HL-60 (cell line): ENCODE data around the gene KIAA0408.

Source experiments
- DNase-seq, 2 experiments: peaks; one replicate each; pipeline ENCODE4 v3.0.0-alpha.2; 2010 to 2020; ENCODE audit warnings: low read depth in 1 of 2, low spot score in 1 of 2
- H3K27ac ChIP-seq: fragments of 250-450 bp; sonication (Bioruptor Pico); replicated peaks from 2 replicates; pipeline ENCODE4 v1.5.1; 2020; ENCODE audit warnings: mild to moderate bottlenecking, moderate library complexity
- H3K27me3 ChIP-seq: fragments of 250-450 bp; sonication (Bioruptor Pico); 2 replicates; pipeline ENCODE4 v1.5.1; 2021; ENCODE audit warnings: mild to moderate bottlenecking, moderate library complexity; ENCODE audit not compliant: insufficient read depth, poor library complexity, severe bottlenecking
- H3K4me3 ChIP-seq: replicated peaks from 2 replicates; pipeline ENCODE4 v1.5.1; 2011; ENCODE audit warnings: mild to moderate bottlenecking, control low read depth, low read length; ENCODE audit not compliant: insufficient read depth
- GABPA ChIP-seq: IDR thresholded peaks from 2 replicates; pipeline ENCODE4 v1.6.1; 2012; ENCODE audit warnings: low read depth
- POLR2AphosphoS5 ChIP-seq: IDR thresholded peaks from 2 replicates; pipeline ENCODE4 v1.6.1; 2012; ENCODE audit warnings: low read depth
- SPI1 ChIP-seq: IDR thresholded peaks from 2 replicates; pipeline ENCODE4 v1.6.1; 2012; ENCODE audit warnings: low read depth, mild to moderate bottlenecking, borderline replicate concordance
- TF ChIP-seq, protein P1 (sequence below): IDR thresholded peaks from 2 replicates; pipeline ENCODE4 v1.6.1; 2012; ENCODE audit warnings: low read depth; ENCODE audit not compliant: insufficient replicate concordance
- TF ChIP-seq, protein P2 (sequence below): IDR thresholded peaks from one replicate; pipeline ENCODE4 v1.5.1; 2011; ENCODE audit warnings: low read length, control low read depth, inconsistent platforms; ENCODE audit not compliant: insufficient read depth

The KIAA0408 gene

DNA sequence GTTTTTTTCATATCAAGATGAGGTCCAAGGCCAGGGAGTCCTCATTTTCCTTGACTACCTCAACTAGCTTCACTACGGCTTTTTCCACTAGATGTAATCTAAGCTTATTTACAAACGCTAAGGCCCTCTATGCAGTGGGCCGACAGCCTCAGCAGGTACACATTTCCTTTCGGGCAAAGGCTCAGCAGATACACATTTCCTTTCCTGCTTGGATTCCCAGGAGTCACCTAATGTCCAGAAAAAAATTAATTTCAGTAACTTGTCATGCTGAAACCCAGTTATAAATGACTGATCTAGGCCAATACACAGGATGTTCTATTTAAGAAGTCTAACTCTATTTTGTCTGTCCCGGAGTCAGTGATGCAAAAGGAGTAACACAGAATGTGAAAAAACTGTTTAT is 7.2 kb upstream of the KIAA0408 start:
- Histone ChIP-seq H3K4me3 (no peak overlapping the region), H3K27me3 (no peaks in the 10 kb centered on the region), H3K27ac (no peak overlapping the region)
- no peak for TF ChIP-seq SPI1
- TF ChIP-seq, protein P1, sequence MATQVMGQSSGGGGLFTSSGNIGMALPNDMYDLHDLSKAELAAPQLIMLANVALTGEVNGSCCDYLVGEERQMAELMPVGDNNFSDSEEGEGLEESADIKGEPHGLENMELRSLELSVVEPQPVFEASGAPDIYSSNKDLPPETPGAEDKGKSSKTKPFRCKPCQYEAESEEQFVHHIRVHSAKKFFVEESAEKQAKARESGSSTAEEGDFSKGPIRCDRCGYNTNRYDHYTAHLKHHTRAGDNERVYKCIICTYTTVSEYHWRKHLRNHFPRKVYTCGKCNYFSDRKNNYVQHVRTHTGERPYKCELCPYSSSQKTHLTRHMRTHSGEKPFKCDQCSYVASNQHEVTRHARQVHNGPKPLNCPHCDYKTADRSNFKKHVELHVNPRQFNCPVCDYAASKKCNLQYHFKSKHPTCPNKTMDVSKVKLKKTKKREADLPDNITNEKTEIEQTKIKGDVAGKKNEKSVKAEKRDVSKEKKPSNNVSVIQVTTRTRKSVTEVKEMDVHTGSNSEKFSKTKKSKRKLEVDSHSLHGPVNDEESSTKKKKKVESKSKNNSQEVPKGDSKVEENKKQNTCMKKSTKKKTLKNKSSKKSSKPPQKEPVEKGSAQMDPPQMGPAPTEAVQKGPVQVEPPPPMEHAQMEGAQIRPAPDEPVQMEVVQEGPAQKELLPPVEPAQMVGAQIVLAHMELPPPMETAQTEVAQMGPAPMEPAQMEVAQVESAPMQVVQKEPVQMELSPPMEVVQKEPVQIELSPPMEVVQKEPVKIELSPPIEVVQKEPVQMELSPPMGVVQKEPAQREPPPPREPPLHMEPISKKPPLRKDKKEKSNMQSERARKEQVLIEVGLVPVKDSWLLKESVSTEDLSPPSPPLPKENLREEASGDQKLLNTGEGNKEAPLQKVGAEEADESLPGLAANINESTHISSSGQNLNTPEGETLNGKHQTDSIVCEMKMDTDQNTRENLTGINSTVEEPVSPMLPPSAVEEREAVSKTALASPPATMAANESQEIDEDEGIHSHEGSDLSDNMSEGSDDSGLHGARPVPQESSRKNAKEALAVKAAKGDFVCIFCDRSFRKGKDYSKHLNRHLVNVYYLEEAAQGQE: no peak
- no peak for TF ChIP-seq GABPA
- no peak for TF ChIP-seq POLR2AphosphoS5
- no peak for DNase-seq

DNA sequence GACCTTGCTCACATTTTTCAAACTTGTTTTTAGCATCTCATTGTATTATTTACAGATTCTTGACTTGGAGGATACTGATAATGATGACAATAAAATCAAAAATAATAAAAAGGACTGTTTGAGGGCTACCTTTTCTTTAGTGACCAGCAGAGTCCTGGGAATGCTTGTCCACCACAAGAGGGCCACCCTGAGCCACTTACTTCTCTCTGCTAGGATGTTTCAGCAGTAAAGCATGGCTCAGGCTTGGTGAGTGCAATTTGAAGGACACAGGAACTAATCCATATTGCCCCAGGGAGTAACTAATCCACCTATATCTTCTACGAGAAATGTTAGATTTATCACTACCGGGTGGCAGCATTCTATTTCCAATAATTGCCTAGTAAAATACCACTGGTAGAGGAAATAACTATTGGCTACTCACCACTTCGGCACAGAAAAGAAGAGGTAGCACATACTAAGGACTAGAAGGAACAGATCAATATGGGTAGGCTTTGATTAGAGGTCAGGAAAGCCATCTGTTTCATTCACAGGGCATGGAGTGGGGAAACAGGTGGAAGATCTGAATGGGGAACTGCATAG is 5.8 kb upstream of the KIAA0408 start:
- H3K27ac ChIP-seq: no peak overlapping the region
- no peaks in the 10 kb centered on the region for H3K27me3 ChIP-seq
- TF ChIP-seq, protein P2, sequence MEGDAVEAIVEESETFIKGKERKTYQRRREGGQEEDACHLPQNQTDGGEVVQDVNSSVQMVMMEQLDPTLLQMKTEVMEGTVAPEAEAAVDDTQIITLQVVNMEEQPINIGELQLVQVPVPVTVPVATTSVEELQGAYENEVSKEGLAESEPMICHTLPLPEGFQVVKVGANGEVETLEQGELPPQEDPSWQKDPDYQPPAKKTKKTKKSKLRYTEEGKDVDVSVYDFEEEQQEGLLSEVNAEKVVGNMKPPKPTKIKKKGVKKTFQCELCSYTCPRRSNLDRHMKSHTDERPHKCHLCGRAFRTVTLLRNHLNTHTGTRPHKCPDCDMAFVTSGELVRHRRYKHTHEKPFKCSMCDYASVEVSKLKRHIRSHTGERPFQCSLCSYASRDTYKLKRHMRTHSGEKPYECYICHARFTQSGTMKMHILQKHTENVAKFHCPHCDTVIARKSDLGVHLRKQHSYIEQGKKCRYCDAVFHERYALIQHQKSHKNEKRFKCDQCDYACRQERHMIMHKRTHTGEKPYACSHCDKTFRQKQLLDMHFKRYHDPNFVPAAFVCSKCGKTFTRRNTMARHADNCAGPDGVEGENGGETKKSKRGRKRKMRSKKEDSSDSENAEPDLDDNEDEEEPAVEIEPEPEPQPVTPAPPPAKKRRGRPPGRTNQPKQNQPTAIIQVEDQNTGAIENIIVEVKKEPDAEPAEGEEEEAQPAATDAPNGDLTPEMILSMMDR: peak; percentile 84
- TF ChIP-seq, protein P1: no peak
- H3K4me3 ChIP-seq: no peak overlapping the region
- peak in 1 of 2 experiments; percentile 58 for DNase-seq

DNA sequence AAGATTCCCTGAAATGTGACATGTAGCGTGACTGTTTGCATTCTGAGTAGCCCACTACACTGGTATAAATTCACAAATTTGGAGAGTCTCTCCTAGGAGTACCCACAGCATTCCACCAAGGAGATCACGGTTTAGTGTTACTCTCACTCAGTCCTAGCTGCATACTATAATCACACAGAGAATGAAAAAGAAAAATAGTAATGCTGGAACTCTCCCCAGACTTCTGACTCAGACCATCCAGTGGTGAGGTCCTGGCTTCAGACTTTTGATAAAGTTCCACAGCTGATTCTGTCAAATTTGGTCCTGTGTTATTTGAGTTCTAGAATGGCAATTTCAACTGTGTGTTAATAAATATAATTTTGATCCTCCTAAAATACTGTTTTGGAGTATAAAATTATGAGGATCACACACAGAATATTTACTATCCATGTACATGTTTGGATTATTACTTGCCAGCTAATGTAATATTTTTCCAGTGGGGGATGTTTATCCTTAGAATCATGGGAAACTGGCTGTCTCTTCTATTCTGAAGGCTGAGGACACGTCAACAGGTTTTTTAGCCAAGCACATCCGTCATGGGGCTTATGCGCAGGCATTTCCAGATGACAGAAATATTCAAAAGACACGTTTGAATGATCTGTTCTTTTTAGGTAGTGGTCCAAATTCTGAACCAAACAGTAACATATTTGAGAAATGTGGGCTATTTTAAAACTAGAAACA is 5.1 kb upstream of the KIAA0408 start:
- H3K27ac ChIP-seq: no peak overlapping the region
- no peak for DNase-seq
- TF ChIP-seq, protein P1: no peak
- TF ChIP-seq SPI1 (no peak), GABPA (no peak), POLR2AphosphoS5 (no peak)
- TF ChIP-seq, protein P2: no peak
- H3K27me3 ChIP-seq: no peaks in the 10 kb centered on the region
- H3K4me3 ChIP-seq: no peak overlapping the region
